Spleen (tissue), 13 donors: ENCODE measurements around the gene HNRNPH2. TPM values are rescaled to one million over a fixed set of nuclear protein-coding genes. Genes with fewer than 3 reads are reported as not detected.

Source experiments
- DNase-seq: peaks from one replicate; pipeline ENCODE4 v3.0.0-alpha.2; 2020
- H3K27ac ChIP-seq, 8 donors: fragments of 200-600 bp; sonication (generic) in 7 of 8; 1 replicate in 4 of 8; 2 replicates in 4 of 8; pipeline versions ENCODE4 v1.5.0 to v1.8.0; 2016 to 2021; ENCODE audit warnings: inconsistent platforms in 4 of 8, mild to moderate bottlenecking in 4 of 8, moderate library complexity in 1 of 8
- H3K27me3 ChIP-seq, 7 donors: fragments of 200-600 bp; sonication (generic) in 6 of 7; replicated peaks in 1 of 7; 1 replicate in 4 of 7; 2 replicates in 3 of 7; pipeline versions ENCODE4 v1.5.0 to v1.8.0; 2016 to 2021; ENCODE audit warnings: inconsistent platforms in 3 of 7, mild to moderate bottlenecking in 1 of 7
- H3K36me3 ChIP-seq, 6 donors: fragments of 200-600 bp; sonication (generic) in 5 of 6; 1 replicate in 4 of 6; 2 replicates in 2 of 6; pipeline versions ENCODE4 v1.5.0 to v1.8.0; 2016 to 2021; ENCODE audit warnings: inconsistent platforms in 2 of 6
- H3K4me1 ChIP-seq, 6 donors: fragments of 200-600 bp; sonication (generic) in 5 of 6; 1 replicate in 3 of 6; 2 replicates in 3 of 6; pipeline versions ENCODE4 v1.5.0 to v1.8.0; 2016 to 2021; ENCODE audit warnings: inconsistent platforms in 3 of 6
- H3K4me3 ChIP-seq, 8 donors: fragments of 200-600 bp; sonication (generic) in 7 of 8; 1 replicate in 4 of 8; 2 replicates in 4 of 8; pipeline versions ENCODE4 v1.5.0 to v1.8.0; 2016 to 2021; ENCODE audit warnings: inconsistent platforms in 4 of 8, mild to moderate bottlenecking in 4 of 8, moderate library complexity in 2 of 8
- H3K9me3 ChIP-seq, 8 donors: fragments of 200-600 bp; sonication (generic) in 7 of 8; 1 replicate in 4 of 8; 2 replicates in 4 of 8; pipeline versions ENCODE4 v1.5.0 to v1.8.0; 2016 to 2021; ENCODE audit warnings: inconsistent platforms in 4 of 8
- POLR2A ChIP-seq, 3 donors: fragments of 450-650 bp; IDR thresholded peaks; one replicate each; pipeline ENCODE4 v1.5.1; 2017; ENCODE audit warnings: antibody characterized with exemption in 3 of 3, mild to moderate bottlenecking in 1 of 3
- POLR2AphosphoS5 ChIP-seq, 3 donors: sonication (generic); formaldehyde crosslinking; IDR thresholded peaks; one replicate each; pipeline ENCODE4 v1.5.1; 2017; ENCODE audit warnings: antibody characterized with exemption in 3 of 3
- WGBS, 5 donors: extraction: QIAGEN DNeasy Blood & Tissue Kit in 3 of 5; methylation state at CpG; one replicate each; pipeline versions ENCODE4 v1.1.5 to v1.1.7; 2013 to 2018; 5-methylcytosine and 5-hydroxymethylcytosine counted together
- intact Hi-C: fragments of 100-400 bp; cut with DNase I; formaldehyde crosslinking; loops from one replicate; pipeline ENCODE4 v1.15.0; 2023; ENCODE audit warnings: low total_unique reads
- long read RNA-seq, 2 donors: transcript quantifications; one replicate each; lab custom pipeline, GENCODE V29; 2026
- polyA plus RNA-seq, 3 donors: library from polyadenylated mRNA; stranded (reverse); fragments of 200-250 nt; gene quantifications; one replicate each; pipeline ENCODE4 v1.2.1, GENCODE V29; 2013
- total RNA-seq, 7 donors: library from RNA; depleted of rRNA in 3 of 7; stranded (reverse); fragments of >200 nt in 3 of 7; fragmentation: NEBNext Ultra II Directional in 4 of 7; extraction: Animal tissue kit (Norgen Biotek cat#: 25700) in 4 of 7; gene quantifications; one replicate each; pipeline versions ENCODE4 v1.1.0 to v1.2.1, GENCODE V29; 2016 to 2021
- TF ChIP-seq, protein P1 (sequence below), 11 experiments: fragments of 200-600 bp in 7 of 11; fragments of 450-650 bp in 4 of 11; sonication (generic) in 4 of 11; IDR thresholded peaks in 8 of 11; conservative IDR thresholded peaks in 3 of 11; 1 replicate in 7 of 11; 2 replicates in 4 of 11; pipeline versions ENCODE4 v1.4.0 to v1.8.0; 2016 to 2021; ENCODE audit warnings: antibody characterized with exemption in 11 of 11, inconsistent platforms in 4 of 11, mild to moderate bottlenecking in 1 of 11
- donor health status: healthy with polysubstance abuse.
- donor health status: DM: no; HTN: no; CAD: no; lungs with moderate emphysema.
- donor health status: DM: no; HTN: no; CAD: no.
- donor health status: Bipolar disorder and iron deficiency.
- donor health status: healthy.
- donor health status: DM: no; HTN: no; CAD: no.
- donor health status: DM: yes; HTN: yes; CAD: no.

The HNRNPH2 gene, protein sequence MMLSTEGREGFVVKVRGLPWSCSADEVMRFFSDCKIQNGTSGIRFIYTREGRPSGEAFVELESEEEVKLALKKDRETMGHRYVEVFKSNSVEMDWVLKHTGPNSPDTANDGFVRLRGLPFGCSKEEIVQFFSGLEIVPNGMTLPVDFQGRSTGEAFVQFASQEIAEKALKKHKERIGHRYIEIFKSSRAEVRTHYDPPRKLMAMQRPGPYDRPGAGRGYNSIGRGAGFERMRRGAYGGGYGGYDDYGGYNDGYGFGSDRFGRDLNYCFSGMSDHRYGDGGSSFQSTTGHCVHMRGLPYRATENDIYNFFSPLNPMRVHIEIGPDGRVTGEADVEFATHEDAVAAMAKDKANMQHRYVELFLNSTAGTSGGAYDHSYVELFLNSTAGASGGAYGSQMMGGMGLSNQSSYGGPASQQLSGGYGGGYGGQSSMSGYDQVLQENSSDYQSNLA
- total RNA-seq, result 10 to 100 TPM; 42.9 to 74.1 (median 67.0) TPM
- polyA plus RNA-seq, result 10 to 100 TPM; 34.1 to 55.3 (median 45.3) TPM
- long read RNA-seq, donor 1, transcript HNRNPH2-201 (2 exons, 2,223 nt), result major isoform, 23 of 23 reads
- long read RNA-seq, donor 1, partial matches to known transcripts, result 0 of 23 reads
- long read RNA-seq, donor 1, other reads (novel, unspliced or antisense), result 0 of 23 reads
- long read RNA-seq, donor 2, transcript HNRNPH2-201 (2 exons, 2,223 nt), result major isoform, 21 of 65 reads
- long read RNA-seq, donor 2, partial matches to known transcripts, result 44 of 65 reads
- long read RNA-seq, donor 2, other reads (novel, unspliced or antisense), result 0 of 65 reads

- WGBS, 5 donors, result 0 to 34% (median 8%) methylated on average over 34 to 47 of the region's 47 CpGs
- intact Hi-C loops, result no loop called here
- TF ChIP-seq POLR2A (IDR thresholded peaks at IDR 0.05) (peak in 2 of 3 donors; percentile 9 to 64), POLR2AphosphoS5 (IDR thresholded peaks at IDR 0.05) (peak; percentile 81 to 98 (median 82))
- TF ChIP-seq, protein P1, sequence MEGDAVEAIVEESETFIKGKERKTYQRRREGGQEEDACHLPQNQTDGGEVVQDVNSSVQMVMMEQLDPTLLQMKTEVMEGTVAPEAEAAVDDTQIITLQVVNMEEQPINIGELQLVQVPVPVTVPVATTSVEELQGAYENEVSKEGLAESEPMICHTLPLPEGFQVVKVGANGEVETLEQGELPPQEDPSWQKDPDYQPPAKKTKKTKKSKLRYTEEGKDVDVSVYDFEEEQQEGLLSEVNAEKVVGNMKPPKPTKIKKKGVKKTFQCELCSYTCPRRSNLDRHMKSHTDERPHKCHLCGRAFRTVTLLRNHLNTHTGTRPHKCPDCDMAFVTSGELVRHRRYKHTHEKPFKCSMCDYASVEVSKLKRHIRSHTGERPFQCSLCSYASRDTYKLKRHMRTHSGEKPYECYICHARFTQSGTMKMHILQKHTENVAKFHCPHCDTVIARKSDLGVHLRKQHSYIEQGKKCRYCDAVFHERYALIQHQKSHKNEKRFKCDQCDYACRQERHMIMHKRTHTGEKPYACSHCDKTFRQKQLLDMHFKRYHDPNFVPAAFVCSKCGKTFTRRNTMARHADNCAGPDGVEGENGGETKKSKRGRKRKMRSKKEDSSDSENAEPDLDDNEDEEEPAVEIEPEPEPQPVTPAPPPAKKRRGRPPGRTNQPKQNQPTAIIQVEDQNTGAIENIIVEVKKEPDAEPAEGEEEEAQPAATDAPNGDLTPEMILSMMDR (IDR thresholded peaks at IDR 0.05 in 8 of 11, conservative IDR thresholded peaks at IDR 0.05 in 3 of 11), result peak in 6 of 11 experiments; percentile 21 to 41 (median 28)
- Histone ChIP-seq H3K4me3 (peak within 1 kb of the TSS; percentile 42 to 73 (median 52)), H3K36me3 (peaks cover 0 to 24% (median 7%) of the 10 kb centered on the region in 6 donors), H3K27ac (peak within 1 kb of the TSS; percentile 90 to 97 (median 93)), H3K4me1 (peaks cover 14 to 56% (median 34%) of the 10 kb centered on the region in 6 donors), H3K27me3 (no peaks in the 10 kb centered on the region), H3K9me3 (no peaks in the 10 kb centered on the region)
- DNase-seq, result peak; percentile 93
These were observed at the start of gene HNRNPH2, which contains the start of gene GLA for GRCh38 chrX:101407748-101408531. HNRNPH2 (plus strand) TSS chrX:101408222; CDS start chrX:101411989, 3,767 bp downstream. GLA (minus strand) TSS chrX:101407925; CDS start chrX:101407903, 22 bp downstream.

GRCh38 chrX:101359966-101360365 is 48.1 kb upstream of the HNRNPH2 start:
- Histone ChIP-seq H3K9me3 (no peaks in the 10 kb centered on the region), H3K27me3 (no peaks in the 10 kb centered on the region), H3K27ac (no peak overlapping the region), H3K36me3 (peaks cover 0 to 85% (median 0%) of the 10 kb centered on the region in 6 donors), H3K4me3 (no peak overlapping the region), H3K4me1 (peaks cover 0 to 4% (median 0%) of the 10 kb centered on the region in 6 donors)
- WGBS, 5 donors, result 53 to 82% (median 74%) methylated on average over 1 of the region's 1 CpG
- intact Hi-C loops, result no loop called here
- no peak for TF ChIP-seq POLR2AphosphoS5 (IDR thresholded peaks at IDR 0.05)
- TF ChIP-seq, protein P1 (IDR thresholded peaks at IDR 0.05 in 8 of 11, conservative IDR thresholded peaks at IDR 0.05 in 3 of 11), result no peak
- no peak for TF ChIP-seq POLR2A (IDR thresholded peaks at IDR 0.05)
- no peak for DNase-seq

GRCh38 chrX:101360390-101360789 is 47.6 kb upstream of the HNRNPH2 start:
- Histone ChIP-seq H3K4me1 (peaks cover 0 to 4% (median 0%) of the 10 kb centered on the region in 6 donors), H3K36me3 (peaks cover 0 to 85% (median 0%) of the 10 kb centered on the region in 6 donors), H3K27me3 (no peaks in the 10 kb centered on the region), H3K27ac (no peak overlapping the region), H3K4me3 (no peak overlapping the region), H3K9me3 (no peaks in the 10 kb centered on the region)
- DNase-seq, result no peak
- intact Hi-C loops, result no loop called here
- WGBS, 5 donors, result 71 to 97% (median 77%) methylated on average over 6 to 7 of the region's 7 CpGs
- TF ChIP-seq, protein P1 (IDR thresholded peaks at IDR 0.05 in 8 of 11, conservative IDR thresholded peaks at IDR 0.05 in 3 of 11), result no peak
- no peak for TF ChIP-seq POLR2AphosphoS5 (IDR thresholded peaks at IDR 0.05)
- TF ChIP-seq POLR2A (IDR thresholded peaks at IDR 0.05), result no peak
